GM12873 (cell line): ENCODE results near the gene HIVEP2.

Experiments
- CTCF ChIP-seq: IDR thresholded peaks from 2 replicates; pipeline ENCODE4 v1.5.1; 2012; ENCODE audit warnings: low read depth, mild to moderate bottlenecking, moderate library complexity, low read length, control low read depth; ENCODE audit not compliant: insufficient read depth; ENCODE audit errors: missing control alignments

The HIVEP2 gene

DNA sequence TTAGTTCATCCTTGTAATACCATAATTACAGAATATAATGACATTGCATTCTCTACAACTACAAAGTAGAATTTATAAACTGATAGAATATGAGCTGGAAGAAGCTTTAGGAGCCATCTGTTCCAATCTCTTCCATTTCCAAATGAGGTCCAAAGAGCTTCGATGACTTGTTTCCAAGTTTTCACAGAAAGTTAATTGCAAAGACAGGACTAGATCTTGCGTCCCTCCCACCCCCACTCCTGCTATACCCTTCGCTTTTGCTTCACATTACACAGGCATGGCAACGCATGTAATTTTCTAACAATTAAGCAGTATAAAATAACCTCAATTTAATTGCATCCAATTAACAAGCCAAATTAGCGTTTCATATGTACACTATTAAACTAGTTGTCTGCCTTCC lies 7.0 kb downstream of the HIVEP2 start:
- TF ChIP-seq CTCF = no peak

GRCh38 chr6:142935553-142936517 lies 9.1 kb downstream of the HIVEP2 start:
- no peak for TF ChIP-seq CTCF

DNA sequence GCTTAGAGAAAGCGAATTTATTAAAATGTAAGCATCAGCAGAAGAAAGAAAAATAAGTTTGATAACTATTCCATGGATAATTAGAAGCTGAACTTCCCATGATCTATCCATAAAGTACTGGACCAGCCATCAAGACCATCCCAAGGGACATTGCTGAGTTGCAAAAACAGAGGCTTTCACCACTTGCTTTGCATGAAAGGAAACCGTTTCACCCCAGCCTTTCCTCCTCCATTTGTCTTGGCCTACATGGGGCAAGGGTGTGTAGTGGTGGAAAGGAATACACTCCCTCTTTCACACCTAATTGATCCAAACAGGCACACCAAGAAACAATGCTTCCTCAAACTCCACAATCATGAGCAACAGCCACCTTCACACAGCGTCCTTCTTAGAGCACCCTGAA lies 10.4 kb downstream of the HIVEP2 start:
- no peak for TF ChIP-seq CTCF

DNA sequence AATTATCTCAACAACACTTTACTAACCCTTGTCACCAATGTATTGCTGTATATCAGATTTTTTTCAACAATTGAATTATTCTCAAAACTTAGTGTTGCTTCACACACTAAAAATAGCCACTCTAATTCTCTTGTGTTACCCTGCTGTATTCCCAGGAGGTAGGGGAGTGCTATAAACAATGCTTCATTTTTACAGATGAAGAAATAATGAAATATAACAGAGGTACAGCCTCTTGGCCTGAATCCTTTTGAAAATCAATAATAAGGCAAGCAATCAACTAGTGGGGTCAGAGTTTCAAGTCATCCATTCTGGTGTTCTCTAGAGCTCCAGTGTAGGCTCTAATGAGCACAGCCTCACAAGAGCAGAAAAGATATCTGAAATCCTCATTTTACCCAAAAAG lies 10.9 kb downstream of the HIVEP2 start:
- no peak for TF ChIP-seq CTCF

GRCh38 chr6:142933701-142934100 lies 11.3 kb downstream of the HIVEP2 start:
- TF ChIP-seq CTCF = no peak

GRCh38 chr6:142932889-142933288 lies 12.1 kb downstream of the HIVEP2 start:
- no peak for TF ChIP-seq CTCF

DNA sequence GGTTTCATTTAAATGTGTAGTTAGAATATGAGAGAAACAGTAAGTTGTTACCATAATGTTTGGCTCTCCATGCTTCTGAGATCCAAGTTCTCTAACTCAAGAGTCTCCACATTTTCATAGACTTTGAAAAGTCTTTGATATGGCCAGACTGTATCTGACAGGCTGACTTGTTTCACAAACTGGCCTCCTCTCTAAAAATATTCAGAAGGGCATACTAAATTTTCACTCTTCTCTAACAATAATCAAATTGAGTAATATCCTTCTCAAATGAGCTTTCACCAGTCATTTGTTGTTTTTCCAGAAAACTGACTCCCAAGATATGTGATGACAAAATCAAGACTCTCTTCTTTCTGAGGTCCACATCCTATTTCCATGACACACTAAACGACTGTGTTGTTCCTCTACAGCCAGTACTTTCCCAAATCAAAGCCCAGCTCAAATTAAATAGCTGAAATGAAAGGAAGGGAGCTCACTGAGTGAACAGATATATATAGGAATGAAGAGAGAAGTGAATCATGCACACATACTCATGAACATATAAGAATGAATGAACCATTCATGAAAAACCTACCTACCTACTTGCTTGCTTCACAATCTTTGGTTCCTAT lies 15.1 kb downstream of the HIVEP2 start:
- no peak for TF ChIP-seq CTCF
